K562 (cell line): ENCODE results near the gene C1R.

ENCODE experiments used
- MAZ ChIP-seq, 2 experiments: fragments of 450-650 bp in 1 of 2; sonication (generic) in 1 of 2; formaldehyde crosslinking; IDR thresholded peaks in 1 of 2; conservative IDR thresholded peaks in 1 of 2; 2 replicates each; pipeline versions ENCODE4 v1.4.0 to v1.5.0; 2020; ENCODE audit warnings: mild to moderate bottlenecking in 1 of 2, missing genetic modification reagents in 1 of 2
- NFIC ChIP-seq: fragments of 450-650 bp; IDR thresholded peaks from 2 replicates; pipeline ENCODE4 v1.6.1; 2017; ENCODE audit warnings: mild to moderate bottlenecking, inconsistent platforms
- NR2C1 ChIP-seq, 2 experiments: fragments of 450-650 bp; IDR thresholded peaks; 2 replicates each; pipeline ENCODE4 v1.6.1; 2017; ENCODE audit warnings: mild to moderate bottlenecking in 2 of 2, antibody characterized with exemption in 1 of 2, inconsistent platforms in 1 of 2, missing compliant biosample characterization in 1 of 2, missing genetic modification characterization in 1 of 2
- POLR2A ChIP-seq: fragments of 450-650 bp; conservative IDR thresholded peaks from 2 replicates; pipeline ENCODE4 v1.6.1; 2016
- POLR2G ChIP-seq: fragments of 200-400 bp; formaldehyde crosslinking; IDR thresholded peaks from 2 replicates; pipeline ENCODE4 v1.6.1; 2017; ENCODE audit warnings: low read depth, mild to moderate bottlenecking, antibody characterized with exemption, low read length, moderate library complexity
- ZNF24 ChIP-seq: fragments of 450-650 bp; IDR thresholded peaks from 2 replicates; pipeline ENCODE4 v1.6.1; 2016
- ZNF408 ChIP-seq: fragments of 250-450 bp; sonication (Bioruptor Pico); IDR thresholded peaks from 2 replicates; pipeline ENCODE4 v1.4.0; 2020; ENCODE audit warnings: low read depth, mild to moderate bottlenecking, moderate library complexity

GRCh38 chr12:7106082-7106481 is 13.8 kb upstream of the C1R start:
- TF ChIP-seq ZNF24 (no peak), ZNF408 (CRISPR knock-in tag) (no peak), POLR2A (no peak), NR2C1 (IDR thresholded peaks at IDR 0.05) (no peak), NR2C1 (tag; IDR thresholded peaks at IDR 0.05) (no peak), NFIC (no peak), POLR2G (no peak), MAZ (CRISPR knock-in tag; conservative IDR thresholded peaks at IDR 0.05 in 1 of 2, IDR thresholded peaks at IDR 0.05 in 1 of 2) (no peak)
